NT2/D1 (cell line): ENCODE results near the gene TSSC4.

Source experiments
- SUZ12 ChIP-seq: IDR thresholded peaks from 2 replicates; pipeline ENCODE4 v1.6.1; 2011; ENCODE audit not compliant: insufficient read length, insufficient read depth; ENCODE audit errors: extremely low read depth
- YY1 ChIP-seq: IDR thresholded peaks from 2 replicates; pipeline ENCODE4 v1.6.1; 2011; ENCODE audit not compliant: insufficient read length, insufficient read depth
- ZNF274 ChIP-seq: IDR thresholded peaks from 2 replicates; pipeline ENCODE4 v1.6.1; 2011; ENCODE audit warnings: mild to moderate bottlenecking, low read depth, low read length

GRCh38 chr11:2415171-2415570, 14.6 kb downstream of the TSSC4 start:
- TF ChIP-seq ZNF274 = no peak
- TF ChIP-seq SUZ12 = no peak
- no peak for TF ChIP-seq YY1
